B cell (primary cell): ENCODE data around the gene ARL6IP5. TPM values are rescaled to one million over a fixed set of nuclear protein-coding genes. Genes with fewer than 3 reads are reported as not detected.

ENCODE experiments used
- ATAC-seq: fragments of 200-7000 bp; cut with Tn5 transposase; one replicate; pipeline ENCODE4 v1.10.0; 2021; ENCODE audit warnings: low read depth, mild to moderate bottlenecking, moderate number of reproducible peaks, moderate library complexity
- CTCF ChIA-PET: fragments of 350-600 bp; sonication (Branson Sonifier 250); formaldehyde crosslinking; loops from one replicate; lab custom pipeline; 2021; ENCODE audit warnings: antibody characterized with exemption, inconsistent platforms; lab: Charles Lee
- POLR2A ChIA-PET: fragments of 350-600 bp; sonication (Branson Sonifier 250); formaldehyde crosslinking; loops from one replicate; lab custom pipeline; 2021; ENCODE audit warnings: antibody characterized with exemption; lab: Charles Lee
- DNase-seq: peaks from one replicate; pipeline ENCODE4 v3.0.0; 2013
- H2AFZ ChIP-seq: 2 replicates; pipeline ENCODE4 v1.6.1; 2012; ENCODE audit warnings: mild to moderate bottlenecking, low read depth, low read length; ENCODE audit not compliant: insufficient read depth, poor library complexity, severe bottlenecking
- H3K27ac ChIP-seq, 2 donors: 1 replicate in 1 of 2; 2 replicates in 1 of 2; pipeline ENCODE4 v1.5.1; 2012 to 2013; ENCODE audit warnings: low read length in 2 of 2, mild to moderate bottlenecking in 2 of 2, moderate library complexity in 1 of 2
- H3K27me3 ChIP-seq, 4 experiments: fragments of 200-600 bp in 1 of 4; sonication (generic) in 1 of 4; replicated peaks in 1 of 4; 1 replicate in 2 of 4; 2 replicates in 2 of 4; pipeline versions ENCODE4 v1.6.1 to v1.7.0; 2013 to 2016; ENCODE audit warnings: low read length in 3 of 4, mild to moderate bottlenecking in 2 of 4, mixed read lengths in 1 of 4, moderate library complexity in 1 of 4; ENCODE audit not compliant: insufficient read depth in 4 of 4, control insufficient read depth in 3 of 4; ENCODE audit errors: control extremely low read depth in 1 of 4
- H3K36me3 ChIP-seq, 2 experiments: replicated peaks in 1 of 2; 1 replicate in 1 of 2; 2 replicates in 1 of 2; pipeline versions ENCODE4 v1.6.1 to v1.7.1; 2013; ENCODE audit warnings: low read length in 1 of 2; ENCODE audit not compliant: insufficient read depth in 2 of 2, control insufficient read depth in 1 of 2; ENCODE audit errors: control extremely low read depth in 1 of 2, extremely low read depth in 1 of 2
- H3K4me1 ChIP-seq, 2 donors: fragments of 200-600 bp in 1 of 2; sonication (generic) in 1 of 2; 1 replicate in 1 of 2; 2 replicates in 1 of 2; pipeline versions ENCODE4 v1.5.1 to v1.6.1; 2013 to 2017; ENCODE audit warnings: low read length in 2 of 2; ENCODE audit not compliant: control insufficient read depth in 2 of 2, insufficient read depth in 2 of 2
- H3K4me2 ChIP-seq: replicated peaks from 2 replicates; pipeline ENCODE3; 2012; ENCODE audit warnings: mild to moderate bottlenecking, low read depth, low read length; ENCODE audit not compliant: poor library complexity, severe bottlenecking
- H3K4me3 ChIP-seq, 5 experiments: fragments of 200-600 bp in 1 of 5; sonication (generic) in 1 of 5; 1 replicate in 3 of 5; 2 replicates in 2 of 5; pipeline versions ENCODE4 v1.5.1 to v1.7.0; 2011 to 2016; ENCODE audit warnings: low read length in 4 of 5, mild to moderate bottlenecking in 4 of 5, low read depth in 2 of 5, control low read depth in 1 of 5, moderate library complexity in 1 of 5; ENCODE audit not compliant: insufficient read depth in 1 of 5; ENCODE audit errors: control extremely low read depth in 1 of 5, extremely low read depth in 1 of 5
- H3K79me2 ChIP-seq: fragments of 200-600 bp; sonication (generic); one replicate; pipeline ENCODE4 v1.6.0; 2016; ENCODE audit warnings: low read length; ENCODE audit not compliant: control insufficient read depth, insufficient read depth
- H3K9ac ChIP-seq: fragments of 200-600 bp; sonication (generic); 2 replicates; pipeline ENCODE4 v1.6.1; 2017; ENCODE audit warnings: mild to moderate bottlenecking, low read length, moderate library complexity
- H3K9me3 ChIP-seq, 3 donors: one replicate each; pipeline versions ENCODE4 v1.6.1 to v1.7.1; 2013; ENCODE audit warnings: low read length in 2 of 3; ENCODE audit not compliant: control insufficient read depth in 2 of 3, insufficient read depth in 1 of 3; ENCODE audit errors: control extremely low read depth in 1 of 3
- H4K20me1 ChIP-seq: 2 replicates; pipeline ENCODE4 v1.6.0; 2012; ENCODE audit warnings: mild to moderate bottlenecking, low read length; ENCODE audit not compliant: insufficient read depth, control insufficient read depth, poor library complexity, severe bottlenecking
- H3K27ac Mint-ChIP-seq: one replicate; pipeline ENCODE4 v1.8.0; 2021; ENCODE audit warnings: mixed read lengths
- H3K27me3 Mint-ChIP-seq: one replicate; pipeline ENCODE4 v1.8.0; 2021; ENCODE audit warnings: mixed read lengths
- H3K4me1 Mint-ChIP-seq: one replicate; pipeline ENCODE4 v1.8.0; 2021; ENCODE audit warnings: mixed read lengths
- H3K4me3 Mint-ChIP-seq: one replicate; pipeline ENCODE4 v1.8.0; 2021; ENCODE audit warnings: mixed read lengths
- H3K9me3 Mint-ChIP-seq: one replicate; pipeline ENCODE4 v1.8.0; 2022; ENCODE audit warnings: mixed read lengths; ENCODE audit not compliant: insufficient read depth
- CTCF ChIP-seq: fragments of 200-600 bp; IDR thresholded peaks from one replicate; pipeline ENCODE4 v1.8.0; 2022; ENCODE audit warnings: antibody characterized with exemption, mild to moderate bottlenecking
- EZH2 ChIP-seq: IDR thresholded peaks from 2 replicates; pipeline ENCODE4 v1.6.1; 2012; ENCODE audit warnings: borderline replicate concordance, low read depth, mild to moderate bottlenecking, moderate library complexity, low read length; ENCODE audit not compliant: insufficient read depth, poor library complexity, severe bottlenecking
- WGBS: methylation state at CpG from one replicate; pipeline ENCODE4 v1.1.5; 2013; ENCODE audit warnings: missing lambda C conversion rate; ENCODE audit not compliant: insufficient coverage; 5-methylcytosine and 5-hydroxymethylcytosine counted together
- intact Hi-C: fragments of 100-400 bp; cut with micrococcal nuclease; formaldehyde crosslinking; loops from one replicate; pipeline ENCODE4 v1.10.0; 2022
- polyA plus RNA-seq: library from polyadenylated mRNA; depleted of rRNA; stranded (reverse); fragments of >200 nt; gene quantifications from 2 replicates; pipeline ENCODE4 v1.2.3, GENCODE V29; 2012
- total RNA-seq, 2 donors: library from RNA; stranded (reverse); fragments of 120-200 nt in 1 of 2; gene quantifications; 1 replicate in 1 of 2; 2 replicates in 1 of 2; pipeline versions ENCODE4 v1.2.3 to v1.2.4, GENCODE V29; 2013 to 2022

The ARL6IP5 gene
- total and polyA plus RNA-seq, 2 donors (not counting 1 experiment from before 2014, with no cell fraction given), result 39.5 to 89.1 TPM

- peaks cover 62% of the 10 kb centered on the region for H3K79me2 ChIP-seq
- ATAC-seq, result peak; percentile 88
Measured at GRCh38 chr3:69051756-69052471, 32.8 kb upstream of the ARL6IP5 start, which contains the start of gene TMF1. Gene TMF1 (minus strand): TSS chr3:69052333. CDS start chr3:69052086, 247 bp downstream.

More at GRCh38 chr3:69051756-69052471, 32.8 kb upstream of the ARL6IP5 start, which contains the start of gene TMF1:
- Histone ChIP-seq H2AFZ (peak within 1 kb of the TSS; percentile 81), H3K4me3 (peak within 1 kb of the TSS; percentile 86 to 96 (median 90)), H3K27me3 (no peaks in the 10 kb centered on the region), H3K4me2 (peak within 1 kb of the TSS; percentile 77), H4K20me1 (peaks cover 22% of the 10 kb centered on the region), H3K9ac (peak within 1 kb of the TSS; percentile 92), H3K36me3 (peaks cover 13 to 36% of the 10 kb centered on the region in 2 experiments), H3K9me3 (no peaks in the 10 kb centered on the region), H3K4me1 (peaks cover 13 to 29% of the 10 kb centered on the region in 2 donors), H3K27ac (peak within 1 kb of the TSS; percentile 92)
- under 1% methylated on average over 45 of the region's 45 CpGs for WGBS
- intact Hi-C loops, result loop anchor here (1.0 to 2.0 kb wide), 3 partner anchors 28 to 39 kb away; partner anchors contain the start of genes ARL6IP5, EOGT and UBA3
- H3K27me3 Mint-ChIP-seq, result no peaks in the 10 kb centered on the region
- peak within 1 kb of the TSS; percentile 96 for H3K27ac Mint-ChIP-seq
- no peaks in the 10 kb centered on the region for H3K9me3 Mint-ChIP-seq
- H3K4me1 Mint-ChIP-seq, result peaks cover 46% of the 10 kb centered on the region
- peak within 1 kb of the TSS; percentile 94 for H3K4me3 Mint-ChIP-seq
- ChIA-PET CTCF (interaction anchor here (1.0 to 2.9 kb wide), 8 partner anchors 23 to 69 kb away, joined by 4 to 20 read pairs (median 6); partner anchors contain the start of genes ARL6IP5 and EOGT), POLR2A (interaction anchor here (0.8 to 1.7 kb wide), 5 partner anchors 28 to 40 kb away, joined by 4 to 9 read pairs (median 7); partner anchors contain the start of gene ARL6IP5)
- TF ChIP-seq CTCF (no peak), EZH2 (no peak)
- peak; percentile 99 for DNase-seq
